ENCODE measurements around the gene IFNA6.

DNA sequence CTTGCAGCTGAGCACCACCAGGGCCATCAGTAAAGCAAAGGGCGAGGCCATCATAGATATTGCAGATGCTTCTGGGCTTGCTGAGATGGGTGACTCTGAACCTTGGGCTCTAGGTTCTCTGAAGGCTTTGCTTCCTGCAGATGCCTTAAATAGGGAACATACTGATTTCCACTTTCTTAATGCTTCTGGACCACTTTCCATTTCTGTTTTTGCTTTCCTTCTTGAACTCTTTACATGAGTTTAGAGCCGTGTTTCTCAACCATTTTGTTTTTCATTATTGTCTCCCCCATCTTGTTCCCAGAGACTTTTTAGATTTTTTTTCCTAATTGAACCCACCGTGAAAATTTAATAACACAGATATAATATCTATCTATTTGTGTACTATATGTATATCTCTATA lies 17.3 kb upstream of the IFNA6 start, which contains the start of gene IFNA13:
- TF ChIP-seq POLR2A (IDR thresholded peaks at IDR 0.05): no peak
- TF ChIP-seq CTCF (IDR thresholded peaks at IDR 0.05): no peak
